Renal pelvis (tissue), 12 donors: ENCODE results near the gene POLR1D. TPM values are rescaled to one million over a fixed set of nuclear protein-coding genes. Genes with fewer than 3 reads are reported as not detected.

Experiments used
- DNase-seq: peaks from one replicate; pipeline ENCODE4 v3.0.0-alpha.2; 2013
- long read RNA-seq, 16 experiments: transcript quantifications; one replicate each; lab custom pipeline, GENCODE V29; 2026
- polyA plus RNA-seq, 3 donors: library from polyadenylated mRNA; unstranded; fragments of 120-200 nt; gene quantifications; one replicate each; pipeline ENCODE4 v1.2.1, GENCODE V29; 2013; ENCODE audit not compliant: insufficient read length in 3 of 3

The POLR1D gene
- polyA plus RNA-seq = 100 to 1,000 TPM; 116 to 146 (median 130) TPM
- long read RNA-seq, donor 1, transcript POLR1D-203 (3 exons, 2,036 nt) = minor isoform, 8 of 41 reads
- long read RNA-seq, donor 1, transcript POLR1D-201 (2 exons, 1,166 nt) = major isoform, 22 of 41 reads
- long read RNA-seq, donor 1, partial matches to known transcripts = 5 of 41 reads
- long read RNA-seq, donor 1, other reads (novel, unspliced or antisense) = 0 of 41 reads
- long read RNA-seq, donor 2, transcript POLR1D-201 (2 exons, 1,166 nt) = major isoform, 36 of 66 reads
- long read RNA-seq, donor 2, transcript POLR1D-203 (3 exons, 2,036 nt) = minor isoform, 18 of 66 reads
- long read RNA-seq, donor 2, partial matches to known transcripts = 0 of 66 reads
- long read RNA-seq, donor 2, other reads (novel, unspliced or antisense) = 5 of 66 reads
- long read RNA-seq, donor 3, transcript POLR1D-211 (1 exons, 1,634 nt) = minor isoform, 5 of 48 reads
- long read RNA-seq, donor 3, transcript POLR1D-203 (3 exons, 2,036 nt) = minor isoform, 15 of 48 reads
- long read RNA-seq, donor 3, transcript POLR1D-201 (2 exons, 1,166 nt) = major isoform, 26 of 48 reads
- long read RNA-seq, donor 3, partial matches to known transcripts = 0 of 48 reads
- long read RNA-seq, donor 3, other reads (novel, unspliced or antisense) = 0 of 48 reads
- long read RNA-seq, donor 4, transcript POLR1D-211 (1 exons, 1,634 nt) = minor isoform, 5 of 68 reads
- long read RNA-seq, donor 4, transcript POLR1D-201 (2 exons, 1,166 nt) = major isoform, 30 of 68 reads
- long read RNA-seq, donor 4, transcript POLR1D-203 (3 exons, 2,036 nt) = minor isoform, 28 of 68 reads
- long read RNA-seq, donor 4, partial matches to known transcripts = 0 of 68 reads
- long read RNA-seq, donor 4, other reads (novel, unspliced or antisense) = 0 of 68 reads
- long read RNA-seq, donor 5, transcript POLR1D-201 (2 exons, 1,166 nt) = major isoform, 21 of 38 reads
- long read RNA-seq, donor 5, transcript POLR1D-203 (3 exons, 2,036 nt) = minor isoform, 14 of 38 reads
- long read RNA-seq, donor 5, partial matches to known transcripts = 0 of 38 reads
- long read RNA-seq, donor 5, other reads (novel, unspliced or antisense) = 0 of 38 reads
- long read RNA-seq, donor 6, transcript POLR1D-201 (2 exons, 1,166 nt) = major isoform, 15 of 31 reads
- long read RNA-seq, donor 6, transcript POLR1D-203 (3 exons, 2,036 nt) = minor isoform, 13 of 31 reads
- long read RNA-seq, donor 6, partial matches to known transcripts = 0 of 31 reads
- long read RNA-seq, donor 6, other reads (novel, unspliced or antisense) = 0 of 31 reads
- long read RNA-seq, donor 7, transcript POLR1D-211 (1 exons, 1,634 nt) = minor isoform, 8 of 85 reads
- long read RNA-seq, donor 7, transcript POLR1D-203 (3 exons, 2,036 nt) = minor isoform, 25 of 85 reads
- long read RNA-seq, donor 7, transcript POLR1D-201 (2 exons, 1,166 nt) = major isoform, 32 of 85 reads
- long read RNA-seq, donor 7, partial matches to known transcripts = 16 of 85 reads
- long read RNA-seq, donor 7, other reads (novel, unspliced or antisense) = 0 of 85 reads
- long read RNA-seq, donor 8, transcript POLR1D-211 (1 exons, 1,634 nt) = minor isoform, 5 of 30 reads
- long read RNA-seq, donor 8, transcript POLR1D-203 (3 exons, 2,036 nt) = major isoform, 12 of 30 reads
- long read RNA-seq, donor 8, transcript POLR1D-201 (2 exons, 1,166 nt) = minor isoform, 9 of 30 reads
- long read RNA-seq, donor 8, partial matches to known transcripts = 0 of 30 reads
- long read RNA-seq, donor 8, other reads (novel, unspliced or antisense) = 0 of 30 reads
- long read RNA-seq, donor 9, transcript POLR1D-203 (3 exons, 2,036 nt) = minor isoform, 23 of 85 reads
- long read RNA-seq, donor 9, transcript POLR1D-201 (2 exons, 1,166 nt) = major isoform, 51 of 85 reads
- long read RNA-seq, donor 9, transcript POLR1D-211 (1 exons, 1,634 nt) = minor isoform, 5 of 85 reads
- long read RNA-seq, donor 9, partial matches to known transcripts = 0 of 85 reads
- long read RNA-seq, donor 9, other reads (novel, unspliced or antisense) = 0 of 85 reads
- long read RNA-seq, donor 10, transcript POLR1D-203 (3 exons, 2,036 nt) = major isoform, 20 of 52 reads
- long read RNA-seq, donor 10, transcript POLR1D-201 (2 exons, 1,166 nt) = major isoform, 20 of 52 reads
- long read RNA-seq, donor 10, transcript POLR1D-211 (1 exons, 1,634 nt) = minor isoform, 9 of 52 reads
- long read RNA-seq, donor 10, partial matches to known transcripts = 0 of 52 reads
- long read RNA-seq, donor 10, other reads (novel, unspliced or antisense) = 0 of 52 reads
- long read RNA-seq, donor 11, transcript POLR1D-203 (3 exons, 2,036 nt) = minor isoform, 18 of 40 reads
- long read RNA-seq, donor 11, transcript POLR1D-201 (2 exons, 1,166 nt) = major isoform, 19 of 40 reads
- long read RNA-seq, donor 11, partial matches to known transcripts = 0 of 40 reads
- long read RNA-seq, donor 11, other reads (novel, unspliced or antisense) = 0 of 40 reads
- long read RNA-seq, donor 12, transcript POLR1D-211 (1 exons, 1,634 nt) = minor isoform, 6 of 88 reads
- long read RNA-seq, donor 12, transcript POLR1D-203 (3 exons, 2,036 nt) = major isoform, 36 of 88 reads
- long read RNA-seq, donor 12, transcript POLR1D-201 (2 exons, 1,166 nt) = minor isoform, 34 of 88 reads
- long read RNA-seq, donor 12, partial matches to known transcripts = 0 of 88 reads
- long read RNA-seq, donor 12, other reads (novel, unspliced or antisense) = 5 of 88 reads
- long read RNA-seq, donor 13, transcript POLR1D-203 (3 exons, 2,036 nt) = minor isoform, 9 of 28 reads
- long read RNA-seq, donor 13, transcript POLR1D-201 (2 exons, 1,166 nt) = major isoform, 12 of 28 reads
- long read RNA-seq, donor 13, partial matches to known transcripts = 0 of 28 reads
- long read RNA-seq, donor 13, other reads (novel, unspliced or antisense) = 0 of 28 reads
- long read RNA-seq, donor 14 = 0 reads
- long read RNA-seq, donor 15, transcript POLR1D-203 (3 exons, 2,036 nt) = minor isoform, 29 of 88 reads
- long read RNA-seq, donor 15, transcript POLR1D-201 (2 exons, 1,166 nt) = major isoform, 41 of 88 reads
- long read RNA-seq, donor 15, transcript POLR1D-211 (1 exons, 1,634 nt) = minor isoform, 7 of 88 reads
- long read RNA-seq, donor 15, partial matches to known transcripts = 0 of 88 reads
- long read RNA-seq, donor 15, other reads (novel, unspliced or antisense) = 6 of 88 reads
- long read RNA-seq, donor 16, transcript POLR1D-203 (3 exons, 2,036 nt) = minor isoform, 14 of 61 reads
- long read RNA-seq, donor 16, transcript POLR1D-201 (2 exons, 1,166 nt) = major isoform, 31 of 61 reads
- long read RNA-seq, donor 16, partial matches to known transcripts = 0 of 61 reads
- long read RNA-seq, donor 16, other reads (novel, unspliced or antisense) = 7 of 61 reads

- DNase-seq = peak; percentile 81
These were observed at the start of gene POLR1D for GRCh38 chr13:27621366-27622101. Gene POLR1D (plus strand): TSS chr13:27621892. CDS start chr13:27621984, 92 bp downstream.

GRCh38 chr13:27572234-27572901 is 49.3 kb upstream of the POLR1D start:
- no peak for DNase-seq

GRCh38 chr13:27573265-27573664 is 48.4 kb upstream of the POLR1D start:
- DNase-seq = no peak

- DNase-seq = no peak
These were observed 47.0 kb upstream of the POLR1D start for GRCh38 chr13:27574661-27575060.

GRCh38 chr13:27578121-27579030 is 43.3 kb upstream of the POLR1D start:
- no peak for DNase-seq

GRCh38 chr13:27583645-27584044 is 38.0 kb upstream of the POLR1D start:
- no peak for DNase-seq

GRCh38 chr13:27587095-27587746 is 34.5 kb upstream of the POLR1D start:
- DNase-seq = no peak

DNA sequence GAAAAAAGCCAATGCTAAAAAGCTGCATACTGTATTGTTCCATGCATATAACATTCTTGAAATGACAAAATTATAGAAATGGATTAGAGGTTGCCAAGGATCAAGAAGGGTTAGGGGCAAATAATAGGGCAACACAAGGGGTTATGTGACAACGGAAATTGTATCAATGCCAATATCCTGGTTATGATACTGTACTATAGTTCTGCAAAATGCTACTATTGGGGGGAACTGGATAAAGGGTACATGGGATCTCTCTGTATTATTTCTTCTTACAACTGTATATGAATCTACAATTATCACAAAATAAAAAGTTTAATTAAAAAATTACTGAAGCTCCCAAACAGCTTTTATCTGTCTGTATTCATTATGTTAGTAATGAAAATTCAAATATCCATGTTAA is 33.3 kb upstream of the POLR1D start:
- DNase-seq = no peak

DNA sequence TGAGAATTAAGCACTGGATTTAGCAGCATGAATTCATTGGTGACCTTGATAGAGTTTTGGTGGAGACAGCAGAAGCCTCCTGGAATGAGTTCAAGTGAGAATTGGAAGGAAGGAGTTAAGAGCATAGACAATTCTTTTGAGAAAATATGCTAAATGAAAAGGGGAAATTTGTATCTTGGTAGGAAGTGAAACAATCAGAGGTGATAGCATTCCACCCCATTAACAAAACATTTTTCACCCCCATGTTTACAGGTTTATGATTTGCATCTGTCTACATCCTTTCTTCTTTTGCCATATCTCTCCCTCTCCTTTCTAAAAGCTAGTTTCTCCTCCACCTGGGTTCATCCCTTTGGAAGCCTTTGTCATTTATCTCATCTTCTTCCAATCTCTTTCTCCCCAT is 28.8 kb upstream of the POLR1D start:
- DNase-seq = no peak

DNA sequence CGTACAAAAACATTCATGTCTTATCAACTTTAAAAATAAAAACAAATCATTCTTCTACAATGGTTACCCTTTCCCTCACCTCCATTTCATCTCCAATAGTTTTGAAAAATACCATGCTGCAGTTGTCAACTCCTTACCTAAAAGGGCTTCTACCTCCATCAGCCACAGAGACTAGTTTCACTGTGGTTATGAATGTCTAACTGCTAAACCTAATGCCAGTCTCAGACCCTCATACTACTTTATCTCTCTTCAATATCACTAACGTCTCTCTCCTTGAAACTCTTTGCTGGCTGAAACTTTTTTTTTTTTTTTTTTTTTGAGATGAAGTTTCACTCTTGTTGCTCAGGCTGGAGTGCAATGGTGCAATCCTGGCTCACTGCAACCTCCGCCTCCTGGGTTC is 28.4 kb upstream of the POLR1D start:
- DNase-seq = no peak

GRCh38 chr13:27595055-27595811 is 26.5 kb upstream of the POLR1D start:
- no peak for DNase-seq

DNA sequence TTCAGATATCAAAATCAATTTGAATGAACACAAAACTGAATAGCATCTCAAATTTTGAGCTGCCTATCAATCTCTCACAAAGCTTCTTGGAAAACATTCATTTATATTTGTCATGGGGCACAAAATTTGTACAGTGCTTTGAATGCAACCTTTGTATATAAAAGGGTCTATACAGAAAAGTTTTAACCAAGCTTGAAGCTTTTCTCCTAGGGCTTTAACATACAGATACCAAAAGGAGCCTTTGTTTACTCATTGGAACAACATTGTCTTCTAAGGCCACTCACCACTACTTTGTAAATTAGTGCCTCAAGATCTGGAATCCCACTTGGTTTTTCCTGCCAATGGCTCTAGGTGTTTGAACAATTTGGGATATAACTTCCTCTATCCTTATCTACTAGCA is 22.6 kb upstream of the POLR1D start:
- DNase-seq = no peak

DNA sequence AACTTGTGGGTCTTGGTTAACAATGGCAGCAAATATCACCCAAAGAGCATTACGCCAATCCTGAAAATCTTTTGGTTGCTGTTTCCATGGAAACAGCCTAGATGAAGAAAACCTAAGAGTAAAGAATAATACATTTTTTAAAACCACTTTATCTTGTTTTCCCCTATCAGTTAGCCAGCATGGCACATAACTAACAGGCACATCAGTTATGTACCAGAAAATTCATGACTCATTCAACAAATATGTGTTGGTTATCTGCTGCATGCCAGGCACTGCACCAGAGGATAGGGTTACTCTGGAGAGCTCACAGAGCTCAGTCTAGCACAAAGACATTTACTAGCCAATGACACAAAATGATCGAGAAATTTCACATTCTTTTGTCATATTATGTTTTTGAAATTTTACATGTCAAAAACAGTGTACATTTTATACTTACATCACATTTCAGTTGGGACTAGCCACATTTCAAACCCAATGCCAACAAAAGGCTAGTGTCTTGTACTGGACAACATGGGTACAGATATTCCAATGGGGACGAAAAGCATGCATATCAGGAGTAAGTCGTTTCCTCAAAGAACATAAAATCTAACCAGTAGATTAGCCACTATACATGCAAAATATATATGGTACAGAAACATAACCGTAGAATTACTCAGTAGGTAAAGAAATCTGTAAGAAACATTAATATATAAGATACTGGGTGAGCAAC is 21.7 kb upstream of the POLR1D start:
- DNase-seq = no peak
